NCI-H2029 (cell line): ENCODE measurements around the gene GNL1.

Source experiments
- DNase-seq: peaks from one replicate; lab custom pipeline; 2025; lab: John Stamatoyannopoulos, UW

Gene GNL1

GRCh38 chr6:30556066-30556905, at the start of gene GNL1:
Gene GNL1, minus strand, starts transcription at chr6:30556489. Its CDS starts 286 bp downstream, at chr6:30556203.
- DNase-seq, result peak; percentile 92

GRCh38 chr6:30603961-30604360, 47.7 kb upstream of the GNL1 start:
- DNase-seq, result no peak

- DNase-seq, result no peak
These were observed 45.7 kb upstream of the GNL1 start for GRCh38 chr6:30601815-30602641.

GRCh38 chr6:30601436-30601814, 45.1 kb upstream of the GNL1 start:
- DNase-seq, result no peak

- peak; percentile 8 for DNase-seq
These were observed 44.2 kb upstream of the GNL1 start for GRCh38 chr6:30600451-30600961.

GRCh38 chr6:30599625-30600324, 43.5 kb upstream of the GNL1 start:
- no peak for DNase-seq

- DNase-seq, result no peak
These were observed 42.8 kb upstream of the GNL1 start for GRCh38 chr6:30598912-30599624.

- DNase-seq, result peak; percentile 69
These were observed 41.2 kb upstream of the GNL1 start for GRCh38 chr6:30597315-30598144.

- DNase-seq, result no peak
These were observed 36.0 kb upstream of the GNL1 start for GRCh38 chr6:30592287-30592686.

GRCh38 chr6:30591008-30591407, 34.7 kb upstream of the GNL1 start:
- no peak for DNase-seq

GRCh38 chr6:30590509-30590908, 34.2 kb upstream of the GNL1 start:
- no peak for DNase-seq

GRCh38 chr6:30589754-30590358, 33.6 kb upstream of the GNL1 start:
- DNase-seq, result no peak

GRCh38 chr6:30583921-30584320, 27.6 kb upstream of the GNL1 start:
- DNase-seq, result no peak

GRCh38 chr6:30578051-30578450, 21.8 kb upstream of the GNL1 start:
- no peak for DNase-seq

GRCh38 chr6:30573113-30573512, 16.8 kb upstream of the GNL1 start:
- DNase-seq, result no peak

GRCh38 chr6:30572148-30572547, 15.9 kb upstream of the GNL1 start:
- no peak for DNase-seq

- DNase-seq, result no peak
These were observed 15.4 kb upstream of the GNL1 start for GRCh38 chr6:30571762-30572082.

GRCh38 chr6:30571075-30571761, 14.9 kb upstream of the GNL1 start, which contains the start of gene ABCF1:
Gene ABCF1, plus strand, starts transcription at chr6:30571442. Its CDS starts 46 bp downstream, at chr6:30571488.
- peak; percentile 96 for DNase-seq

GRCh38 chr6:30570740-30571074, 14.4 kb upstream of the GNL1 start:
- no peak for DNase-seq

GRCh38 chr6:30570263-30570662, 14.0 kb upstream of the GNL1 start:
- DNase-seq, result no peak
